C4-2B (cell line): Measurements from ENCODE around the gene ACYP1.

Experiments
- H3K27ac ChIP-seq: fragments of 450-650 bp; 2 replicates; pipeline ENCODE4 v1.5.1; 2017
- ZFX ChIP-seq: fragments of 450-650 bp; IDR thresholded peaks from 2 replicates; pipeline ENCODE4 v1.6.1; 2017
- TF ChIP-seq, protein P1 (sequence below): fragments of 450-650 bp; conservative IDR thresholded peaks from 2 replicates; pipeline ENCODE4 v1.5.1; 2017; ENCODE audit warnings: mild to moderate bottlenecking

The ACYP1 gene

DNA sequence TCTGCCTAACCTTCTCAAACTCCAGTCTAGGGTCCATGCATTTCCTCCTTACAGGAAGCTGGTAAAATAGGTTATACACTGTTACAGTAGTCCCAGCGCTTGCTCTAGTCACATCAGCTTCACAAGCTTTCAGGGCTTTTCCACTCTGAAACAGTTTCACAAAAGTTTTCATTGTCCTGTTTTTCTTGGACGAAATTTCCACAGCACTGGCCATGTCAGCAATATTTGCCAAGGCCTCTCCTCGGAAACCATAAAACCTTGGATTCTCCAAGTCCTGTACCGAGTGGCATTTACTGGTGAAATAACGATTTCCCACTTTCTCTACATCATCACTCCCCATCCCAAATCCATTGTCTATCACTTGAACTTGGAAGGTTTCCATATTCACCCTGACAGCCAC is 14.7 kb downstream of the ACYP1 start:
- TF ChIP-seq, protein P1, sequence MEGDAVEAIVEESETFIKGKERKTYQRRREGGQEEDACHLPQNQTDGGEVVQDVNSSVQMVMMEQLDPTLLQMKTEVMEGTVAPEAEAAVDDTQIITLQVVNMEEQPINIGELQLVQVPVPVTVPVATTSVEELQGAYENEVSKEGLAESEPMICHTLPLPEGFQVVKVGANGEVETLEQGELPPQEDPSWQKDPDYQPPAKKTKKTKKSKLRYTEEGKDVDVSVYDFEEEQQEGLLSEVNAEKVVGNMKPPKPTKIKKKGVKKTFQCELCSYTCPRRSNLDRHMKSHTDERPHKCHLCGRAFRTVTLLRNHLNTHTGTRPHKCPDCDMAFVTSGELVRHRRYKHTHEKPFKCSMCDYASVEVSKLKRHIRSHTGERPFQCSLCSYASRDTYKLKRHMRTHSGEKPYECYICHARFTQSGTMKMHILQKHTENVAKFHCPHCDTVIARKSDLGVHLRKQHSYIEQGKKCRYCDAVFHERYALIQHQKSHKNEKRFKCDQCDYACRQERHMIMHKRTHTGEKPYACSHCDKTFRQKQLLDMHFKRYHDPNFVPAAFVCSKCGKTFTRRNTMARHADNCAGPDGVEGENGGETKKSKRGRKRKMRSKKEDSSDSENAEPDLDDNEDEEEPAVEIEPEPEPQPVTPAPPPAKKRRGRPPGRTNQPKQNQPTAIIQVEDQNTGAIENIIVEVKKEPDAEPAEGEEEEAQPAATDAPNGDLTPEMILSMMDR: no peak
- TF ChIP-seq ZFX: no peak
- H3K27ac ChIP-seq: no peak overlapping the region

DNA sequence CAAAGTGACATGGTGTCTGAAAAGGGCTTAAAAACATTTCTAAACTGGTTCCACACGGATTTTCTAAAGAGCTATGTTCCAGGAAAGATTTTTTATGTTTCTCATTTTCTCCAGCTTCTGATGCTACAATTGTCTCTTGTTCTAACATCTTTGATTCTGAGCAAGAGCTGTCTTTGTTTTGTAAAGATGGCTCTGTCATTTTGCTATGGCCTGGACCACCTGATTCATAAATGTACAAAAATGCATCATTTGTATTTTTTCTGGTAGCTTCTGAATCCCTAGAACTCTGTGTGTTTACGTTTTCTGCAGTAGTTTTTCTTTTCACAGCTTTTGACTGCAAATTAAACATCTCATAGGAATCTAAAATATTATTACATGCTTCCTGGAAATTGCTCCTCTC is 15.7 kb downstream of the ACYP1 start:
- no peak overlapping the region for H3K27ac ChIP-seq
- no peak for TF ChIP-seq ZFX
- TF ChIP-seq, protein P1: no peak

DNA sequence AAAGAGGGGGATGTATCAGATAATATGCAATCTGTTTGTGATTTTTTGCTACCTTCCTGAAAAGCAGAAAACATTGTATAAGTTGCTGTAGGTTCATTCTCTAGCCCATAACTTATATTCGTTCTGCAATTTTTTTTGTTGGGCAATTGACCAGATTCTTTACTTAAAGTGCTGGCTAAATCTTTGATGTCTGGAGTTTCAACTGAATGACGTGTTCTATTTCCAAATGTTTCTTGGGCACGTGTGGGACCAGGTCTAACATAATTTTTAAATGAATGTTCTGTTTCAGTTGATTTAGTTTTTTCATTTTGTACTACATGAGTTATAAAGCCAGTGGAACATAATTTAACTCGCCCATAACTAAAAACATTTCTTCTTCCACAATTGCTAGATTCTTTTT is 16.3 kb downstream of the ACYP1 start:
- H3K27ac ChIP-seq: no peak overlapping the region
- no peak for TF ChIP-seq ZFX
- TF ChIP-seq, protein P1: no peak

DNA sequence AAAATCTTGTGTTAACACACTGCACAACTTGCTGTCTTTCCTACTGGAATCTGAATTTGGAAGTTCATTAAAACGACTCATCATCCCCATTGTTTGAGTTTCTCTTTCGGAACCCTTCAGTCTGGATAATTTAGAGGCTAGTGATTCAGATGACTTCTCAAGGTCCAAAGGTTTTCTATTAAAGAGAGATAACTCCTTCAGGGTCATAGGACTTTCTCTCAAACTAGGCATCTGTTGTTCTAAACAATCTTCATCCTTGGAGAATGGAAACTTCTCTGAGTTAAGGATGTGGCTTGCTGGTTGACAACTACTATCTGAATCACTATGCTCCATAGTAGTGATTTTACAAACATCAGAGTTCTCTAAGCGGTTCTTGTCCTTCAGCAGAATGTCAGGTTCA is 16.9 kb downstream of the ACYP1 start:
- H3K27ac ChIP-seq: no peak overlapping the region

DNA sequence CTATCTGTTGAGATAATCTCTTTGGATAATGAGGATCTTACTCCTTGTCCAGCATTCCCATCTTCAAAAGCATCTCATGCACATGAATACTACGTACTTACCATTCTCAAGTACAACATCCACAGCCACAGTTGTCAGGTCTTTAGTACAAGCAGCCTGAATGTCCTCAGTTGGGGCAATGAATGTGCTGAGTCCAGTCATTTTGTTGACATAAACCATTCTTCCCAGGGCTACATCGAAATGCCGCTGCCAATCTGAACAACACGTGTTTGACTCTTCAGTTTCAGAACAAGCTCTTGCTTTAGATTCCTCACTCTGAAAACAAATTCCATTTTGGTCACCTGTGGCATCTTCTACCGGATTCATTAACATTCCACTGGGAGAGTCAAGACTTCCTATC is 17.5 kb downstream of the ACYP1 start:
- no peak overlapping the region for H3K27ac ChIP-seq
- no peak for TF ChIP-seq ZFX
- TF ChIP-seq, protein P1: no peak

More for the DNA sequence above, 16.9 kb downstream of the ACYP1 start:
- TF ChIP-seq, protein P1: no peak
- TF ChIP-seq ZFX: no peak

DNA sequence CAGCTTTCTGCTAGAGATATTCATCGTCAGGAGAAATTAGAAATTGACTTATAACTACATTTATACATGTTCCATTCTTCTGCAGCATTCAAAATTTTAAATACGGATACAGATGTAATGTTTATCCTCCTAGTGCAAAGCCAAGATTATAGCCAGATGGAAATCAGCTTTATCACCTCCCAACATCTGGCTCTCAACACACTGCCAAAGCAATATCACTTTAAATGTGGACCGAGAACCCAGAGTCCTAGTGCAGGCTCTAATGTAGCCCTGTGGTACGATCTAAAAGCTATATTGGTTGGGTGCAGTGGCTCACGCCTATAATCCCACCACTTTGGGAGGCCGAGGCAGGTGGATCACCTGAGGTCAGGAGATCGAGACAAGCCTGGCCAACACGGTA is 19.1 kb downstream of the ACYP1 start:
- H3K27ac ChIP-seq: no peak overlapping the region
- TF ChIP-seq, protein P1: no peak
- no peak for TF ChIP-seq ZFX

DNA sequence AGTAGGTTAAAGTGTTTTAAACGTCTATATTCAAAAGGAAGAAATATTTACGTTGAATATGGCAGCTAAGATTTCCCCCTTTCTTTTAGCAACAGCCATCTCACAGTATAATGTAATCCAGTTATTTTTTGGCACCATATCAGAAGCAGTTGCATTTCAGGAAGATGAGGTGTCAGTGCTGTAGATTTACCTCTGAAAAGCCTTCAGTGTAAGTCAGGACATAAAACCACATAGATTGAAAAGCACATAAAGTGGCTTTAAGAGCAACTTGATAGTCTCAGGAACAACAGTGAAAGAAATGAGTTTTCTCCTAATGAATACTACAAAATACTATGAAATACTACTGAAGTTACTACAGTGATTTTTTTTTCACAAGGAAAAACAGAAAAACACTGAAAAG is 19.5 kb downstream of the ACYP1 start:
- TF ChIP-seq, protein P1: no peak
- TF ChIP-seq ZFX: no peak
- H3K27ac ChIP-seq: no peak overlapping the region
